ENCODE results near the gene TNFAIP8L1.

DNA sequence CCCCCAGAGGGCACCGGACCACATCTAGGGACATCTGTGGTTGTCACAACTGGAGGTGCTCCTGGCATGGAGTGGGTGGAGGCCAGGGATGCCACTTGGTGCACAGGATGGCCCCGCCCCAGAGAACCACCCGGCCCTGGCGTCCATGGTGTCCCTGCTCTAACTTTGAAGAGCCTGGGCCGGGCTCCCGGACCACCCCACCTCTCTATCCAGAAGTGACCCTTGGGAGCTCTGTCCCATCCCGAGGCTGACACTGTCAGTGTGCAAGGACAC, 53.7 kb downstream of the TNFAIP8L1 start:
- TF ChIP-seq, protein P1, sequence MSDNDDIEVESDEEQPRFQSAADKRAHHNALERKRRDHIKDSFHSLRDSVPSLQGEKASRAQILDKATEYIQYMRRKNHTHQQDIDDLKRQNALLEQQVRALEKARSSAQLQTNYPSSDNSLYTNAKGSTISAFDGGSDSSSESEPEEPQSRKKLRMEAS (IDR thresholded peaks at IDR 0.05; ENCODE audit: low read depth, low read length), result no peak
- no peak for TF ChIP-seq POLR2A (IDR thresholded peaks at IDR 0.05; ENCODE audit: extremely low read depth, insufficient read length)
